Endothelial cell (in vitro differentiated cells): ENCODE results near the gene RGS18. TPM values are rescaled to one million over a fixed set of nuclear protein-coding genes. Genes with fewer than 3 reads are reported as not detected.
"Not testable (repeated sequence)": the region's sequence is repeated elsewhere in the genome, so short reads cannot be mapped to it uniquely, and the experiment has no call there.

Source experiments
- DNase-seq: peaks from one replicate; pipeline ENCODE4 v3.0.0; 2021; ENCODE audit warnings: low spot score
- H3K27ac Mint-ChIP-seq: one replicate; pipeline ENCODE4 v1.8.0; 2021; ENCODE audit warnings: mixed read lengths, inconsistent platforms; ENCODE audit not compliant: unreplicated experiment
- H3K27me3 Mint-ChIP-seq: one replicate; pipeline ENCODE4 v1.8.0; 2021; ENCODE audit warnings: mild to moderate bottlenecking, moderate library complexity, mixed read lengths, inconsistent platforms; ENCODE audit not compliant: unreplicated experiment
- H3K36me3 Mint-ChIP-seq: one replicate; pipeline ENCODE4 v1.8.0; 2021; ENCODE audit warnings: mild to moderate bottlenecking, low read depth, mixed read lengths, inconsistent platforms; ENCODE audit not compliant: unreplicated experiment
- H3K4me1 Mint-ChIP-seq: one replicate; pipeline ENCODE4 v1.8.0; 2021; ENCODE audit warnings: mild to moderate bottlenecking, mixed read lengths, inconsistent platforms; ENCODE audit not compliant: unreplicated experiment
- H3K4me3 Mint-ChIP-seq: one replicate; pipeline ENCODE4 v1.8.0; 2021; ENCODE audit warnings: mild to moderate bottlenecking, mixed read lengths, inconsistent platforms; ENCODE audit not compliant: unreplicated experiment
- H3K9me3 Mint-ChIP-seq: one replicate; pipeline ENCODE4 v1.8.0; 2021; ENCODE audit warnings: mixed read lengths, inconsistent platforms; ENCODE audit not compliant: unreplicated experiment
- CTCF ChIP-seq: fragments of 200-600 bp; sonication (generic); IDR thresholded peaks from one replicate; pipeline ENCODE4 v1.5.0; 2021; ENCODE audit warnings: antibody characterized with exemption; ENCODE audit not compliant: unreplicated experiment
- total RNA-seq: library from RNA; stranded (reverse); fragmentation: NEBNext Ultra II Directional; extraction: Animal tissue kit (Norgen Biotek cat#: 25700); gene quantifications from one replicate; pipeline ENCODE4 v1.2.1, GENCODE V29; 2021; ENCODE audit not compliant: unreplicated experiment

The RGS18 gene
- total RNA-seq, 1 donor from 2014 or later = not detected

- no peak for DNase-seq
- Mint-ChIP-seq H3K4me3 (no peak overlapping the region), H3K36me3 (no peaks in the 10 kb centered on the region), H3K4me1 (no peaks in the 10 kb centered on the region), H3K27me3 (no peaks in the 10 kb centered on the region), H3K27ac (no peak overlapping the region), H3K9me3 (no peaks in the 10 kb centered on the region)
- TF ChIP-seq CTCF = no peak
Observed at GRCh38 chr1:192122668-192123067, 35.6 kb upstream of the RGS18 start.

GRCh38 chr1:192123212-192123611, 35.0 kb upstream of the RGS18 start:
- H3K4me3 Mint-ChIP-seq = no peak overlapping the region
- TF ChIP-seq CTCF = no peak
- DNase-seq = no peak
- no peak overlapping the region for H3K27ac Mint-ChIP-seq
- H3K4me1 Mint-ChIP-seq = no peaks in the 10 kb centered on the region
- no peaks in the 10 kb centered on the region for H3K9me3 Mint-ChIP-seq
- H3K36me3 Mint-ChIP-seq = no peaks in the 10 kb centered on the region
- no peaks in the 10 kb centered on the region for H3K27me3 Mint-ChIP-seq

GRCh38 chr1:192126030-192126619, 32.1 kb upstream of the RGS18 start:
- no peak overlapping the region for H3K27ac Mint-ChIP-seq
- H3K4me3 Mint-ChIP-seq = no peak overlapping the region
- H3K9me3 Mint-ChIP-seq = no peaks in the 10 kb centered on the region
- TF ChIP-seq CTCF = no peak
- no peak for DNase-seq
- no peaks in the 10 kb centered on the region for H3K4me1 Mint-ChIP-seq
- H3K27me3 Mint-ChIP-seq = no peaks in the 10 kb centered on the region
- no peaks in the 10 kb centered on the region for H3K36me3 Mint-ChIP-seq

GRCh38 chr1:192130175-192130574, 28.1 kb upstream of the RGS18 start:
- no peaks in the 10 kb centered on the region for H3K9me3 Mint-ChIP-seq
- no peak for DNase-seq
- no peaks in the 10 kb centered on the region for H3K27me3 Mint-ChIP-seq
- TF ChIP-seq CTCF = no peak
- no peaks in the 10 kb centered on the region for H3K4me1 Mint-ChIP-seq
- H3K27ac Mint-ChIP-seq = no peak overlapping the region
- H3K4me3 Mint-ChIP-seq = no peak overlapping the region
- no peaks in the 10 kb centered on the region for H3K36me3 Mint-ChIP-seq

- H3K27me3 Mint-ChIP-seq, H3K4me1 Mint-ChIP-seq, H3K9me3 Mint-ChIP-seq, H3K27ac Mint-ChIP-seq, H3K4me3 Mint-ChIP-seq, DNase-seq, H3K36me3 Mint-ChIP-seq: not testable (repeated sequence)
Observed at GRCh38 chr1:192130865-192131264, 27.4 kb upstream of the RGS18 start.
